ENCODE measurements around the gene PNPLA6. TPM values are rescaled to one million over a fixed set of nuclear protein-coding genes. Genes with fewer than 3 reads are reported as not detected.

PNPLA6 gene
- total and polyA plus RNA-seq, 10 of the 15 experiments (the other 5 are each of a cell fraction or from before 2014, with no cell fraction given), result 0.95 to 105 (median 40.0) TPM

Small RNAs within 50 kb of the gene (small RNA-seq; reads per million reads assigned to genes)
- gene AC008878.2, result not detected

Other genes starting within 250 kb of the PNPLA6 start
Only the 7 nearest of the 17 such genes appear.
- 0.73 and 0.82 TPM in 2 replicates for gene PEX11G, start 46.7 kb upstream of the PNPLA6 start, total RNA-seq (2014; rRNA removed)
- 0.40 and 0.51 TPM in 2 replicates for gene PEX11G, start 46.7 kb upstream of the PNPLA6 start, total RNA-seq (2014; rRNA removed; fragmentation: Illumina TruSeq; extraction: Trizol)
- gene PEX11G, start 46.7 kb upstream of the PNPLA6 start, total RNA-seq (2021), result 1.0 and 1.8 TPM in 2 replicates
- gene PEX11G, start 46.7 kb upstream of the PNPLA6 start, polyA plus RNA-seq (2011; rRNA removed), result 0.19 and 0.29 TPM in 2 replicates
- gene PEX11G, start 46.7 kb upstream of the PNPLA6 start, polyA plus RNA-seq (2014; fragmentation: Illumina TruSeq; extraction: Trizol), result 0.38 TPM in 1 of 2 replicates, not detected in the other
- gene PEX11G, start 46.7 kb upstream of the PNPLA6 start, polyA plus RNA-seq (2014; fragmentation: Nextera tagmentation; extraction: Ambion mirVana), result under 1 TPM in 1 of 2 experiments, not detected in 1; 0.05 TPM
- gene PEX11G, start 46.7 kb upstream of the PNPLA6 start, polyA plus RNA-seq (2014; rRNA removed), result 1.2 and 1.6 TPM in 2 replicates
- gene PEX11G, start 46.7 kb upstream of the PNPLA6 start, polyA plus RNA-seq (2016; fragmentation: Nextera tagmentation; extraction: Ambion mirVana), result 1 to 10 TPM; 1.5 to 1.7 TPM
- gene ZNF358, start 19.6 kb upstream of the PNPLA6 start, total RNA-seq (2014; rRNA removed), result 2.1 and 3.0 TPM in 2 replicates
- gene ZNF358, start 19.6 kb upstream of the PNPLA6 start, total RNA-seq (2014; rRNA removed; fragmentation: Illumina TruSeq; extraction: Trizol), result 1.8 and 1.9 TPM in 2 replicates
- gene ZNF358, start 19.6 kb upstream of the PNPLA6 start, total RNA-seq (2021), result 4.9 and 6.3 TPM in 2 replicates
- gene ZNF358, start 19.6 kb upstream of the PNPLA6 start, polyA plus RNA-seq (2011; rRNA removed), result 0.13 and 0.50 TPM in 2 replicates
- gene ZNF358, start 19.6 kb upstream of the PNPLA6 start, polyA plus RNA-seq (2014; fragmentation: Illumina TruSeq; extraction: Trizol), result 4.1 and 5.5 TPM in 2 replicates
- under 1 TPM in 1 of 2 experiments, not detected in 1; 0.09 TPM for gene ZNF358, start 19.6 kb upstream of the PNPLA6 start, polyA plus RNA-seq (2014; fragmentation: Nextera tagmentation; extraction: Ambion mirVana)
- 2.2 and 4.0 TPM in 2 replicates for gene ZNF358, start 19.6 kb upstream of the PNPLA6 start, polyA plus RNA-seq (2014; rRNA removed)
- gene ZNF358, start 19.6 kb upstream of the PNPLA6 start, polyA plus RNA-seq (2016; fragmentation: Nextera tagmentation; extraction: Ambion mirVana), result under 1 TPM; 0.59 to 0.96 TPM
- 2.2 and 2.8 TPM in 2 replicates for gene MCOLN1, start 13.1 kb upstream of the PNPLA6 start, total RNA-seq (2014; rRNA removed)
- 2.3 and 3.0 TPM in 2 replicates for gene MCOLN1, start 13.1 kb upstream of the PNPLA6 start, total RNA-seq (2014; rRNA removed; fragmentation: Illumina TruSeq; extraction: Trizol)
- gene MCOLN1, start 13.1 kb upstream of the PNPLA6 start, total RNA-seq (2021), result 10.9 and 13.9 TPM in 2 replicates
- 2.8 and 6.0 TPM in 2 replicates for gene MCOLN1, start 13.1 kb upstream of the PNPLA6 start, polyA plus RNA-seq (2011; rRNA removed)
- gene MCOLN1, start 13.1 kb upstream of the PNPLA6 start, polyA plus RNA-seq (2014; fragmentation: Illumina TruSeq; extraction: Trizol), result 1.9 and 3.7 TPM in 2 replicates
- 1 to 10 TPM in 1 of 2 experiments, under 1 TPM in 1; 0.42 to 1.4 TPM for gene MCOLN1, start 13.1 kb upstream of the PNPLA6 start, polyA plus RNA-seq (2014; fragmentation: Nextera tagmentation; extraction: Ambion mirVana)
- 13.6 and 15.6 TPM in 2 replicates for gene MCOLN1, start 13.1 kb upstream of the PNPLA6 start, polyA plus RNA-seq (2014; rRNA removed)
- 10 to 100 TPM; 12.4 to 14.4 TPM for gene MCOLN1, start 13.1 kb upstream of the PNPLA6 start, polyA plus RNA-seq (2016; fragmentation: Nextera tagmentation; extraction: Ambion mirVana)
- gene CAMSAP3, start 60.1 kb downstream of the PNPLA6 start, total RNA-seq (2014; rRNA removed), result 1.1 and 1.9 TPM in 2 replicates
- gene CAMSAP3, start 60.1 kb downstream of the PNPLA6 start, total RNA-seq (2014; rRNA removed; fragmentation: Illumina TruSeq; extraction: Trizol), result 0.64 and 0.72 TPM in 2 replicates
- 5.6 and 6.3 TPM in 2 replicates for gene CAMSAP3, start 60.1 kb downstream of the PNPLA6 start, total RNA-seq (2021)
- gene CAMSAP3, start 60.1 kb downstream of the PNPLA6 start, polyA plus RNA-seq (2011; rRNA removed), result 0.23 and 0.72 TPM in 2 replicates
- 0.75 and 3.3 TPM in 2 replicates for gene CAMSAP3, start 60.1 kb downstream of the PNPLA6 start, polyA plus RNA-seq (2014; fragmentation: Illumina TruSeq; extraction: Trizol)
- gene CAMSAP3, start 60.1 kb downstream of the PNPLA6 start, polyA plus RNA-seq (2014; fragmentation: Nextera tagmentation; extraction: Ambion mirVana), result under 1 TPM; 0.03 to 0.22 TPM
- gene CAMSAP3, start 60.1 kb downstream of the PNPLA6 start, polyA plus RNA-seq (2014; rRNA removed), result 1.9 and 3.9 TPM in 2 replicates
- gene CAMSAP3, start 60.1 kb downstream of the PNPLA6 start, polyA plus RNA-seq (2016; fragmentation: Nextera tagmentation; extraction: Ambion mirVana), result under 1 TPM; 0.37 to 0.47 TPM
- gene XAB2, start 93.8 kb downstream of the PNPLA6 start, total RNA-seq (2014; rRNA removed), result 29.6 and 41.5 TPM in 2 replicates
- 13.5 and 15.3 TPM in 2 replicates for gene XAB2, start 93.8 kb downstream of the PNPLA6 start, total RNA-seq (2014; rRNA removed; fragmentation: Illumina TruSeq; extraction: Trizol)
- 42.9 and 45.1 TPM in 2 replicates for gene XAB2, start 93.8 kb downstream of the PNPLA6 start, total RNA-seq (2021)
- gene XAB2, start 93.8 kb downstream of the PNPLA6 start, polyA plus RNA-seq (2011; rRNA removed), result 9.3 and 28.5 TPM in 2 replicates
- gene XAB2, start 93.8 kb downstream of the PNPLA6 start, polyA plus RNA-seq (2014; fragmentation: Illumina TruSeq; extraction: Trizol), result 2.3 and 11.3 TPM in 2 replicates
- gene XAB2, start 93.8 kb downstream of the PNPLA6 start, polyA plus RNA-seq (2014; fragmentation: Nextera tagmentation; extraction: Ambion mirVana), result under 1 TPM; 0.34 to 0.66 TPM
- 38.1 and 43.5 TPM in 2 replicates for gene XAB2, start 93.8 kb downstream of the PNPLA6 start, polyA plus RNA-seq (2014; rRNA removed)
- 10 to 100 TPM; 17.3 to 20.4 TPM for gene XAB2, start 93.8 kb downstream of the PNPLA6 start, polyA plus RNA-seq (2016; fragmentation: Nextera tagmentation; extraction: Ambion mirVana)
- 47.0 and 60.8 TPM in 2 replicates for gene PET100, start 94.1 kb downstream of the PNPLA6 start, total RNA-seq (2014; rRNA removed)
- gene PET100, start 94.1 kb downstream of the PNPLA6 start, total RNA-seq (2014; rRNA removed; fragmentation: Illumina TruSeq; extraction: Trizol), result 90.7 and 92.9 TPM in 2 replicates
- 156 and 159 TPM in 2 replicates for gene PET100, start 94.1 kb downstream of the PNPLA6 start, total RNA-seq (2021)
- gene PET100, start 94.1 kb downstream of the PNPLA6 start, polyA plus RNA-seq (2011; rRNA removed), result 73.8 and 108 TPM in 2 replicates
- 47.3 and 85.6 TPM in 2 replicates for gene PET100, start 94.1 kb downstream of the PNPLA6 start, polyA plus RNA-seq (2014; fragmentation: Illumina TruSeq; extraction: Trizol)
- 100 to 1,000 TPM; 353 to 462 TPM for gene PET100, start 94.1 kb downstream of the PNPLA6 start, polyA plus RNA-seq (2014; fragmentation: Nextera tagmentation; extraction: Ambion mirVana)
- 66.0 and 79.5 TPM in 2 replicates for gene PET100, start 94.1 kb downstream of the PNPLA6 start, polyA plus RNA-seq (2014; rRNA removed)
- gene PET100, start 94.1 kb downstream of the PNPLA6 start, polyA plus RNA-seq (2016; fragmentation: Nextera tagmentation; extraction: Ambion mirVana), result 100 to 1,000 TPM; 332 to 386 TPM
- not detected in 2 replicates for gene PCP2, start 98.0 kb downstream of the PNPLA6 start, total RNA-seq (2014; rRNA removed)
- gene PCP2, start 98.0 kb downstream of the PNPLA6 start, total RNA-seq (2014; rRNA removed; fragmentation: Illumina TruSeq; extraction: Trizol), result 0.31 TPM in 1 of 2 replicates, not detected in the other
- gene PCP2, start 98.0 kb downstream of the PNPLA6 start, total RNA-seq (2021), result 0.27 and 0.62 TPM in 2 replicates
- 0.19 TPM in 1 of 2 replicates, not detected in the other for gene PCP2, start 98.0 kb downstream of the PNPLA6 start, polyA plus RNA-seq (2011; rRNA removed)
- 0.10 TPM in 1 of 2 replicates, not detected in the other for gene PCP2, start 98.0 kb downstream of the PNPLA6 start, polyA plus RNA-seq (2014; fragmentation: Illumina TruSeq; extraction: Trizol)
- gene PCP2, start 98.0 kb downstream of the PNPLA6 start, polyA plus RNA-seq (2014; fragmentation: Nextera tagmentation; extraction: Ambion mirVana), result not detected
- 0.15 and 0.31 TPM in 2 replicates for gene PCP2, start 98.0 kb downstream of the PNPLA6 start, polyA plus RNA-seq (2014; rRNA removed)
- gene PCP2, start 98.0 kb downstream of the PNPLA6 start, polyA plus RNA-seq (2016; fragmentation: Nextera tagmentation; extraction: Ambion mirVana), result not detected

Measured in GM12878 (cell line).